Activated naive CD4-positive, alpha-beta T cell treated with anti-CD3 and anti-CD28 coated beads, Interleukin-2, amount 10 ng/mL, durations not matched to agents 7 days and 5 days (primary cell): ENCODE results near the gene HECA.
"Not testable (repeated sequence)": the region's sequence is repeated elsewhere in the genome, so short reads cannot be mapped to it uniquely, and the experiment has no call there.

ENCODE experiments used
- CTCF ChIA-PET: fragments of 350-600 bp; sonication (Branson Sonifier 250); formaldehyde crosslinking; loops from one replicate; lab custom pipeline; 2021; ENCODE audit warnings: antibody characterized with exemption; lab: Charles Lee
- DNase-seq: peaks from one replicate; pipeline ENCODE4 v3.0.0-alpha.2; 2020
- H3K27ac Mint-ChIP-seq: one replicate; pipeline ENCODE4 v1.8.0; 2021; ENCODE audit warnings: mild to moderate bottlenecking, moderate library complexity, mixed read lengths
- H3K27me3 Mint-ChIP-seq: one replicate; pipeline ENCODE4 v1.8.0; 2021; ENCODE audit warnings: mild to moderate bottlenecking, mixed read lengths
- H3K36me3 Mint-ChIP-seq: one replicate; pipeline ENCODE4 v1.8.0; 2021; ENCODE audit warnings: mixed read lengths
- H3K4me1 Mint-ChIP-seq: one replicate; pipeline ENCODE4 v1.8.0; 2021; ENCODE audit warnings: mixed read lengths
- H3K4me3 Mint-ChIP-seq: one replicate; pipeline ENCODE4 v1.8.0; 2021; ENCODE audit warnings: mild to moderate bottlenecking, moderate library complexity, mixed read lengths
- H3K9me3 Mint-ChIP-seq: one replicate; pipeline ENCODE4 v1.8.0; 2021; ENCODE audit warnings: mixed read lengths

Gene HECA

DNA sequence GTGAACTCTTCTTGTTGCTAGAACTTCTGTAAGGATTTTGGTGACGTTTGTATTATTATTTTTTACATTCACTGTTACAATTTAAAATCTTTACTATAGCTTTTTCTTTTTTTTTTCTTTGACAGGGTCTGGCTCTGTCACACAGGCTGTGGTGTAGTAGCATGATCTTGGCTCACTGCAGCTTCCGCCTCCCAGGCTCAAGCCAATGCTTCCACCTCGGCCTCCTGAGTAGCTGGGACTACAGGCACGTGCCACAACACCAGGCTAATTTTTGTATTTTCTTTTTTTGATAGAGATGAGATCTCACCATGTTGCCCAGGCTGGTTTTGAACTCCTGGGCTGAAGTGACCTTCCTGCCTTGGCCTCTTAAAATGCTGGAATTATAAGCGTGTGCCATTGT lies 21.2 kb downstream of the HECA start:
- H3K27ac Mint-ChIP-seq = peak overlapping the region; percentile 49

DNA sequence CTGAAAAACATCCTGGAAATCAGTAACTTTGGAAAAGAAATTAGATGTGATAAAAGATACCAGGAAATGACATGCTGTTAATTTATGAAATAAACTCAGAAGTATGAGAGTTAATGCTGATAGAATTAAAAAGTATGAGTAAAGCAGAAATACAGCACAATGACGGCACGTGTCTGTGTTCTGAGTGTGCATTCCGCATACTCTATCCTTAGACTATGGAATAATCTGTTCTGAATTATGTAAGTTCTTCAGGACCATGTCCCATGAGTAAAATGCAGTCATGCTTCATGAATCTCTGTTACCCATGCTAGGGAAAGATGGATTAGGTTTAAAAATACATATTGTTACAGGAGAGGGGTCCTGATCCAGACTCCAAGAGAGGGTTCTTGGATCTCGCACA lies 21.7 kb downstream of the HECA start:
- Mint-ChIP-seq H3K9me3 (no peaks in the 10 kb centered on the region), H3K4me3 (no peak overlapping the region), H3K27ac (peak overlapping the region; percentile 49), H3K27me3 (no peaks in the 10 kb centered on the region), H3K4me1 (peaks cover 79% of the 10 kb centered on the region), H3K36me3 (peaks cover 40% of the 10 kb centered on the region)
- CTCF ChIA-PET = interaction anchor here (1.5 kb wide), 1 partner anchor 13 kb away, joined by 4 read pairs; no protein-coding TSS in a partner anchor
- no peak for DNase-seq

More for the DNA sequence above, 21.2 kb downstream of the HECA start:
- Mint-ChIP-seq H3K9me3 (no peaks in the 10 kb centered on the region), H3K4me3 (no peak overlapping the region), H3K4me1 (peaks cover 79% of the 10 kb centered on the region), H3K27me3 (no peaks in the 10 kb centered on the region), H3K36me3 (peaks cover 39% of the 10 kb centered on the region)
- DNase-seq = no peak
- CTCF ChIA-PET = interaction anchor here (1.1 to 1.5 kb wide), 3 partner anchors 13 to 94 kb away, joined by 3 to 4 read pairs (median 4); no protein-coding TSS in a partner anchor

DNA sequence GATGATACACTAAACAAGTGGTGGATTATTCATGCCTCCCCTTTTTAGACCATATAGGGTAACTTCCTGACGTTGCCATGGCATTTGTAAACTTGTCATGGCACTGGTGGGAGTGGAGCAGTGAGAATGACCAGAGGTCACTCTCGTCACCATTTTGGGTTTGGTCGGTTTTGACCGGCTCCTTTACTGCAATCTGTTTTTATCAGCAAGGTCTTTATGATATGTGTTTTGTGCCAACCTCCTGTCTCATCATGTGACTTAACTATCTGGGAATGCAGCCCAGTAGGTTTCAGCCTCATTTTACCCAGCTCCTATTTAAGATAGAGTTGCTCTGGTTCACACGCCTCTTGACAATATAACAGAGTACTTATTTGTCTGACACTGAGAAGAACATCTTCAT lies 22.2 kb downstream of the HECA start:
- CTCF ChIA-PET = not testable (repeated sequence)
- H3K27ac Mint-ChIP-seq = peak overlapping the region; percentile 70

DNA sequence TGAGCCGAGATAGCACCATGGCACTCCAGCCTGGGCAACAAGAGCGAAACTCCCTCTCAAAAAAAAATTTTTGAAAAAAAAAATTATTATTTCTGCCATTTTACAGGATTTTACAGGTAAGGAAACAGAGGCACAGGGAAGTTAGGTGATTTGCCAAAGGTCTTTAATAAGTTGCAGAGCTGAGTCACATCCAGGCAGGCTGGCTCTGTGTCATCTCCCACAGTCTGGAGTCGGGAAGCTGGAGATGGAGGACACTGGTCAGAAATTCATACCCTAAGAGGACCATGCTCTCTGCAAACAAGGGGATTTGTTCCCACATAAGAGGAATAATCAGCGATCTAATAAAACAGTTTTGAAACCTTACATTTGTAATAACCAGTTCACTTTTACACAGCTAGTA lies 24.1 kb downstream of the HECA start:
- DNase-seq = no peak
- H3K36me3 Mint-ChIP-seq = peaks cover 46% of the 10 kb centered on the region
- H3K4me3 Mint-ChIP-seq = no peak overlapping the region
- no peaks in the 10 kb centered on the region for H3K9me3 Mint-ChIP-seq
- peaks cover 85% of the 10 kb centered on the region for H3K4me1 Mint-ChIP-seq
- no peaks in the 10 kb centered on the region for H3K27me3 Mint-ChIP-seq
- H3K27ac Mint-ChIP-seq = peak overlapping the region; percentile 96
- CTCF ChIA-PET = interaction anchor here (1.0 to 1.8 kb wide), 2 partner anchors 9 to 20 kb away, joined by 3 to 4 read pairs; no protein-coding TSS in a partner anchor

More for the DNA sequence above, 22.2 kb downstream of the HECA start:
- H3K9me3 Mint-ChIP-seq, H3K4me3 Mint-ChIP-seq, DNase-seq, H3K27me3 Mint-ChIP-seq: not testable (repeated sequence)
- Mint-ChIP-seq H3K4me1 (peaks cover 79% of the 10 kb centered on the region), H3K36me3 (peaks cover 40% of the 10 kb centered on the region)

DNA sequence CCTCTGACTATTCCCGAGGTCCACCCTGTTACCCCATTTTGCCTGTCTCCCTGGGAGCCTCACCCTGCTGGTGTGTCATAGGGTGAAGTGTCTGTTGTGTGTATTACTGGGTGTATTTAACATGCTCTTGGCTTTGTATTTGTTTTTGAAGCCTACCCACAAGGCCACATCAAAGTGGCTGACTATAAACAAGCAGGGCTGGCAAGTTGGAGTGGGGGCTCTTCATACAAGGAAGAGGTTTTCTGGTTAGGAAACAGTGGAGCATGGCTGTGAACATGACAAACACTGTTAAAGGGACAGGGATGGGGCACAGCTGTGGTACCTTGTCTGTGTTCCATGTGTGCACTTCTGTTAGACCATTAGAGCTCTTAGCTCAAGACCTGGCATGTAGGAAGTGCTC lies 26.3 kb downstream of the HECA start:
- Mint-ChIP-seq H3K36me3 (peaks cover 42% of the 10 kb centered on the region), H3K27me3 (no peaks in the 10 kb centered on the region), H3K4me3 (peak overlapping the region; percentile 65), H3K27ac (peak overlapping the region; percentile 96), H3K9me3 (no peaks in the 10 kb centered on the region), H3K4me1 (peaks cover 87% of the 10 kb centered on the region)
- DNase-seq = peak; percentile 87
- CTCF ChIA-PET = interaction anchor here (0.8 to 3.3 kb wide), 5 partner anchors 10 to 208 kb away, joined by 3 to 15 read pairs (median 6); no protein-coding TSS in a partner anchor

DNA sequence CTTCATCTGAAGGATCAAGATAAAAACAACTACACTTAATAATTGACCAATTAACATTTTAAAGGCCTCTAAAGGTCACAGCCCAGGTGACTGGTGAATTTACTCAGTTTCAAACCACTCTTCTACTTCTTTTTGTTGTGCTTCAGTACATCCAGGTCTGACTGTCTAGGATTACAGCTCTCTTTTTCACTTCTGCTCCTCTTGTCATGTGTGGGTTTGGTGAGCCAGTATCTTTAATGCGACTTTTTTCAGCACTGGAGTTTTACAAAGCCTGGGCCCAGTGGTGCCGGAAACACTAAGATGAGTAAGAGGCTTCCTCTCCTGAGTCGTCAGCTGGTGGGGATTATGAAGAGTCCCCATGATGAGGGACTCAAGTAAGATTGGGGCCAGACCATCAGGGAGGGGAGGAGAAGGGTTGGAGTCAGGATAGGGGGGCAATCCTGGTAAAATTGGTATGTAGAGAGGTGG lies 27.0 kb downstream of the HECA start:
- peaks cover 42% of the 10 kb centered on the region for H3K36me3 Mint-ChIP-seq
- H3K9me3 Mint-ChIP-seq = no peaks in the 10 kb centered on the region
- H3K4me1 Mint-ChIP-seq = peaks cover 81% of the 10 kb centered on the region
- CTCF ChIA-PET = interaction anchor here (0.8 to 3.3 kb wide), 5 partner anchors 11 to 208 kb away, joined by 3 to 15 read pairs (median 6); no protein-coding TSS in a partner anchor
- peak; percentile 78 for DNase-seq
- H3K27ac Mint-ChIP-seq = peak overlapping the region; percentile 96
- no peaks in the 10 kb centered on the region for H3K27me3 Mint-ChIP-seq
- peak overlapping the region; percentile 65 for H3K4me3 Mint-ChIP-seq

DNA sequence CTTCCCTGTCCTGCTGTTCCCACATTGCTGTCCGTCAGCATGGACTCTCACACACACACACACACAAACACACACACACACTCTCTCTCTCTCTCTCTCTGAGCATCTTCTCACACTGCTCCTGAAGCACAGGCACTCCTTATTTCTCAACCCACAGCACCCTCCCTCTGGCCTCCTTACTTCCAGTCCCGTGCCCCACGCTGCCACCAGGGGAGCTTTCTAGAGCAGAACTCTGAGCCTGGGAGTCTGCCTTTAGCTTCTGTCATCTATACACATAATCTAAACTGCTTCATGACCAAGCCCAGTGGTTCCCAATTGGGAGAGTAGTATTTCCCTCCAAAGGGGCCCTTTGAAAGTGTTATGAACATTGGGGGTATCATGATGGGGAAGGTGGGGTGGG lies 29.1 kb downstream of the HECA start:
- no peak overlapping the region for H3K4me3 Mint-ChIP-seq
- CTCF ChIA-PET = interaction anchor here (0.6 to 1.6 kb wide), 4 partner anchors 11 to 201 kb away, joined by 3 to 4 read pairs (median 3); no protein-coding TSS in a partner anchor
- peak; percentile 51 for DNase-seq

DNA sequence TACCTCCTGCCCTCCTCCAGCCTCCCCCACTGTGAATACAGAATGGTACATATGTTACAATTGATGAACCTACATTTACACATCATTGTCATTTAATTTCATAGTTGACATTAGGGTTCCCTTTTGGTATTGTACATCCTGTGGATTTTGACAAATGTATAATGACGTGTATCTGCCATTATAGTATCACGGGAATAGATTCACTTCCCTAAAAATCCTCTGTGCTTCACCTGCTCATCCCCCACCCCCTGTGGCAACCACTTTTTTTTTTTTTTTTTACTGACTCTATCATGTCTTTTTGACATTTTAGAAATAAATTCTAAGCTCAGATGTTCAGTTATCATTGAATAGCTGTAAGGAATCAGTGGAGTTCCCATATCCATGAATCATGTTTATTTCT lies 30.4 kb downstream of the HECA start:
- Mint-ChIP-seq H3K4me1 (peaks cover 86% of the 10 kb centered on the region), H3K36me3 (peaks cover 62% of the 10 kb centered on the region), H3K27me3 (no peaks in the 10 kb centered on the region), H3K27ac (no peak overlapping the region), H3K9me3 (no peaks in the 10 kb centered on the region), H3K4me3 (no peak overlapping the region)
- CTCF ChIA-PET = interaction anchor here (1.1 kb wide), 2 partner anchors 9 to 199 kb away, joined by 3 read pairs; no protein-coding TSS in a partner anchor
- no peak for DNase-seq

More for the DNA sequence above, 29.1 kb downstream of the HECA start:
- peaks cover 51% of the 10 kb centered on the region for H3K36me3 Mint-ChIP-seq
- H3K27me3 Mint-ChIP-seq = no peaks in the 10 kb centered on the region
- H3K9me3 Mint-ChIP-seq = no peaks in the 10 kb centered on the region
- peak overlapping the region; percentile 67 for H3K27ac Mint-ChIP-seq
- peaks cover 86% of the 10 kb centered on the region for H3K4me1 Mint-ChIP-seq

DNA sequence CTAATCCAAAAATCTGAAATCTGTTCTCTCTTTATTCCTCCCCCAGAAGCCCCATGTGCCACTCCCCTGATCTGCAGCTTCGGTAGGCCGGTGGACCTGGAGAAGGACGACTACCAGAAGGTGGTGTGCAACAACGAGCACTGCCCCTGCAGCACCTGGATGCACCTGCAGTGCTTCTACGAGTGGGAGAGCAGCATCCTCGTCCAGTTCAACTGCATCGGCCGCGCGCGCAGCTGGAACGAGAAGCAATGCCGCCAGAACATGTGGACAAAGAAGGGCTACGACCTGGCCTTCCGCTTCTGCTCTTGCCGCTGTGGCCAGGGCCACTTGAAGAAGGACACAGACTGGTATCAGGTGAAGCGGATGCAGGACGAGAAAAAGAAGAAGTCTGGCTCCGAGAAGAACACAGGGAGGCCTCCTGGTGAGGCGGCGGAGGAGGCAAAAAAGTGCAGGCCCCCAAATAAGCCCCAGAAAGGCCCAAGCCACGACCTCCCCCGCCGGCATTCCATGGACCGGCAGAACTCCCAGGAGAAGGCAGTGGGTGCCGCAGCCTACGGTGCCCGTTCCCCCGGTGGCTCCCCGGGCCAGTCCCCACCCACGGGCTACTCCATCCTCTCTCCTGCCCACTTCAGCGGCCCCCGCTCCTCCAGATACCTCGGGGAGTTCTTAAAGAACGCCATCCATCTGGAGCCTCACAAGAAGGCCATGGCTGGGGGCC lies 31.5 kb downstream of the HECA start:
- Mint-ChIP-seq H3K4me3 (no peak overlapping the region), H3K36me3 (peaks cover 69% of the 10 kb centered on the region), H3K4me1 (peaks cover 86% of the 10 kb centered on the region), H3K9me3 (no peaks in the 10 kb centered on the region), H3K27me3 (no peaks in the 10 kb centered on the region), H3K27ac (no peak overlapping the region)
- CTCF ChIA-PET = interaction anchor here (0.7 to 1.1 kb wide), 2 partner anchors 28 to 198 kb away, joined by 3 read pairs; no protein-coding TSS in a partner anchor
- no peak for DNase-seq

DNA sequence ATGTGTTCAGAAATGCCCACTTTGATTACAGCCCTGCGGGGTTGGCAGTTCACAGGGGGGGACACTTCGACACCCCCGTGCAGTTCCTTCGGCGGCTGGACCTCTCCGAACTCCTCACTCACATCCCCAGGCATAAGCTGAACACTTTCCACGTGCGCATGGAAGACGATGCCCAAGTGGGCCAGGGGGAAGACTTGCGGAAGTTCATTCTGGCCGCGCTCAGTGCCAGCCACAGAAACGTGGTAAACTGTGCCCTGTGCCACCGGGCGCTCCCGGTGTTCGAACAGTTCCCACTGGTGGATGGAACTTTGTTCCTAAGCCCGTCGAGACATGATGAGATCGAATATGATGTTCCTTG lies 32.1 kb downstream of the HECA start:
- CTCF ChIA-PET = no interaction called here
- DNase-seq = no peak
- no peak overlapping the region for H3K27ac Mint-ChIP-seq

DNA sequence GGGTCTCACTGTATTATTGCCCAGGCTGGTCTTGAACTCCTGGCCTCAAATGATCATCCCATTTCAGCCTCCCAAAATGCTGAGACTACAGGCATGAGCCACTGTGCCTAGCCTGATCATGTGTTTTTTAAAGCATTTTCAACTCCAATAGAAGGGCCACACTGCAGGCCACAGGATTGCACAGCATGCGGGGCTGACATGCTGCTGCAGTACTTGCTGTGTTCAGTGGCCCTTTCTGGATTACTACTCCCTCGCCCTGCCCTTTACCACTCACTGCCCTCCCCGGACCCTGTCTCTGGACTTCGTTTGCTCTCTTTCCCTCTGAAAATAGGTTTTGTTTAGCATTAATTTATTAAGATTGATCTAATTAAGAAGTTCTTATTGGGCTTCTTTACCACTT lies 37.3 kb downstream of the HECA start:
- no peaks in the 10 kb centered on the region for H3K27me3 Mint-ChIP-seq
- H3K4me3 Mint-ChIP-seq = no peak overlapping the region
- CTCF ChIA-PET = no interaction called here
- H3K36me3 Mint-ChIP-seq = peaks cover 81% of the 10 kb centered on the region
- peaks cover 89% of the 10 kb centered on the region for H3K4me1 Mint-ChIP-seq
- no peaks in the 10 kb centered on the region for H3K9me3 Mint-ChIP-seq
- no peak for DNase-seq
- peak overlapping the region; percentile 62 for H3K27ac Mint-ChIP-seq

More for the DNA sequence above, 32.1 kb downstream of the HECA start:
- H3K36me3 Mint-ChIP-seq = peaks cover 71% of the 10 kb centered on the region
- no peaks in the 10 kb centered on the region for H3K9me3 Mint-ChIP-seq
- no peak overlapping the region for H3K4me3 Mint-ChIP-seq
- H3K4me1 Mint-ChIP-seq = peaks cover 83% of the 10 kb centered on the region
- H3K27me3 Mint-ChIP-seq = no peaks in the 10 kb centered on the region

DNA sequence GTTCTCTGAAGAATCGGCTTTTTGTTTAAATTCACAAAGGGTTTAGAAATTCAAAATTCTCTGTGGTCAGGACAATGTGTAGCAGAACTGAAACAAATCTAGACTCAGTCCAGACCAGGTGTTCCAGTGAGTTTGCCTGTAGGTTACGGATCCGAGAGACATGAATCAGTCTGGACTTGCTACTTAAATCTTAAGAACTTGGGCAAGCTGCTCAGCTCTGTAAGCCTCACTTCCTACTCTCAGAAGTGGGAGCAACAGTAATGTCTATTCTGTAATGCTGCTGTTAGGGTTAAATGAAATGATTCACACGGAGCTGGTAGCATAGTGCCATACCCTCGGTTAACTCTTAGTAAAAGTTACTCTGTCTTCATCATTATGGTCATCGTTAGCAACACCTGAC lies 37.7 kb downstream of the HECA start:
- Mint-ChIP-seq H3K4me3 (no peak overlapping the region), H3K36me3 (peaks cover 81% of the 10 kb centered on the region), H3K27ac (peak overlapping the region; percentile 62), H3K4me1 (peaks cover 89% of the 10 kb centered on the region), H3K9me3 (no peaks in the 10 kb centered on the region), H3K27me3 (no peaks in the 10 kb centered on the region)
- CTCF ChIA-PET = no interaction called here
- no peak for DNase-seq

DNA sequence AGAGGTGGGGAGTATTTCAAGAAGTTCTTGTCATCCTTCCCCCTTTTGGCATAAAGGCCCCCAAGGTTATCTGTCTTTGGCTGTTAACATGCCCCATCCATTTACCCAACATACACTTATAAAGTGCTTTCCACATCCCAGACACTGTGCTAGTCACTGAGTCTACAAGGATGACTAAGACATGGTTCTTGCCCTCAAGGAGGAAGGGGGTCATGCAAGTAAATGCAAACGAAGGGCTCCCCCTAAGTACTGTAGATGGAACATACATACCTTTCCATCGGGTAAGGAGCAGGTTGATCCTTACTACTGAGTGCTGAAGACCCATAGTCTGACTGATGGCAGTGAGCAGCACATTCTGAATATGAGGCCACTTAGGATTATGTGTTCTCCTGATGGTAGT lies 38.3 kb downstream of the HECA start:
- Mint-ChIP-seq H3K9me3 (no peaks in the 10 kb centered on the region), H3K4me1 (peaks cover 88% of the 10 kb centered on the region), H3K36me3 (peaks cover 80% of the 10 kb centered on the region), H3K27ac (peak overlapping the region; percentile 66), H3K4me3 (no peak overlapping the region), H3K27me3 (no peaks in the 10 kb centered on the region)
- CTCF ChIA-PET = interaction anchor here (0.8 to 1.2 kb wide), 3 partner anchors 8 to 21 kb away, joined by 3 to 6 read pairs (median 3); no protein-coding TSS in a partner anchor
- no peak for DNase-seq

DNA sequence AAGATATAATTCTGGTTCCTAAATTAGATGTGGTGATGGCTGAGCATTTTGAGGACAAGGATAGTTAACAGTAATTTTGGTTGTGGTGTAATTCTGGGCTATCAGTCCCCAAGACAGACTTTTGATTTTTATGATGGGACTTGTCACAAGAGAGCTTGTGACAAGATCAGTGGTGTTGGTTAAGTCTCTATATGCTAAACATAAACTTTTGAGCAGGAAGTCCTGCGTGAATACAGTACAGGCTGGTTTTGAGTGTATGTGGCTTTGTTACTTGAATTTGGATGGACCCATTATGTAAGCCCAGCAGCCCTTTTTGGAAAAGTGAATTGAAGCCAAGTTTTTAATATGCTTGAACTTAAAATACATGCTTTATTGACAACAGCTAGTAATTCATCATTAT lies 38.9 kb downstream of the HECA start:
- Mint-ChIP-seq H3K4me1 (peaks cover 88% of the 10 kb centered on the region), H3K27ac (peak overlapping the region; percentile 66), H3K4me3 (no peak overlapping the region), H3K27me3 (no peaks in the 10 kb centered on the region), H3K36me3 (peaks cover 79% of the 10 kb centered on the region), H3K9me3 (no peaks in the 10 kb centered on the region)
- DNase-seq = no peak
- CTCF ChIA-PET = interaction anchor here (0.8 to 2.0 kb wide), 6 partner anchors 9 to 49 kb away, joined by 3 to 11 read pairs (median 5); no protein-coding TSS in a partner anchor
